GM12873 (cell line): ENCODE measurements around the gene TACO1.

ENCODE experiments used
- TF ChIP-seq, protein P1 (sequence below): IDR thresholded peaks from 2 replicates; pipeline ENCODE4 v1.5.1; 2012; ENCODE audit warnings: low read depth, mild to moderate bottlenecking, moderate library complexity, low read length, control low read depth; ENCODE audit not compliant: insufficient read depth; ENCODE audit errors: missing control alignments

TACO1 gene

DNA sequence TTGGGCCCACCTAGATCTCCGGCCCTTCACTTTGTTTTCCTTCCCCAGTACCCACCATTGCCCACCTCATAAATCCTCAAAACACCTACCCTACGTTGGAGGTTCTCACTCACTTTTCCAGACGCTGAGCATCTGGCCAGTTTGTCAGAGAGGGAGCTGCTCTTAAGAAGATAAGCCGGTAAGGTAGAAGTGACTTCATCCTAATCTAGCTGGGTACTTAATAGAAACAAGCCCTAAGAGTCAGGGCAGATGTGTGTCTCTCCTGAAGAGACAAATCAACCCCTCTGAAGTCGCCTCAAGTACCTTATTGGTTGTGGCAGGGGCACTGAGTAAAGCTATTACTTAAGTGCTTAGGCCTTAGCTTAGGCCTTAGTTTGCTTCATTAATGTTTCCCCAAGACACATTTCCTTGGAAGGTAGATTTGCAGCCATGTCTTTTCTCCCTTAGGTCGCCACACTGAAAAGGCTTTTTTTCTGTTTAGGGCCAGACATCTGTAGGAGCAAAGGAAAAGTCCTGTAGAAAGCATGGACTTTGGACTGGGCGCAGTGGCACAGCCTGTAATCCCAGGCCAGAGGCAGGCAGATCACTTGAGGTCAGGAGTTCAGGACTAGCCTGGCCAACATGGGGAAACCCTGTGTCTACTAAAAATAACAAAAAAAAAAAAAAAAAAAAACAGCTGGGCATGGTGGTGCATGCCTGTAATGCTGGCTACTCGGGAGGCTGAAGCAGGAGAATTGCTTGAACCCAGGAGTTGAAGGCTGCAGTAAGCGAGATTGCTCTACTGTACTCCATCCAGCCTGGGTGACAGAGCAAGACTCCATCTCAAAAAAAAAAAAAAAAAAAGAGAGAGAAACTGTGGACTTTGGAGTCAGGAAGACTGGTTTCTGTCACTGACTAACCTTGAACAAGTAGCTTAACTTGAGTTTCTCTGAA, 1.0 kb downstream of the TACO1 start:
- TF ChIP-seq, protein P1, sequence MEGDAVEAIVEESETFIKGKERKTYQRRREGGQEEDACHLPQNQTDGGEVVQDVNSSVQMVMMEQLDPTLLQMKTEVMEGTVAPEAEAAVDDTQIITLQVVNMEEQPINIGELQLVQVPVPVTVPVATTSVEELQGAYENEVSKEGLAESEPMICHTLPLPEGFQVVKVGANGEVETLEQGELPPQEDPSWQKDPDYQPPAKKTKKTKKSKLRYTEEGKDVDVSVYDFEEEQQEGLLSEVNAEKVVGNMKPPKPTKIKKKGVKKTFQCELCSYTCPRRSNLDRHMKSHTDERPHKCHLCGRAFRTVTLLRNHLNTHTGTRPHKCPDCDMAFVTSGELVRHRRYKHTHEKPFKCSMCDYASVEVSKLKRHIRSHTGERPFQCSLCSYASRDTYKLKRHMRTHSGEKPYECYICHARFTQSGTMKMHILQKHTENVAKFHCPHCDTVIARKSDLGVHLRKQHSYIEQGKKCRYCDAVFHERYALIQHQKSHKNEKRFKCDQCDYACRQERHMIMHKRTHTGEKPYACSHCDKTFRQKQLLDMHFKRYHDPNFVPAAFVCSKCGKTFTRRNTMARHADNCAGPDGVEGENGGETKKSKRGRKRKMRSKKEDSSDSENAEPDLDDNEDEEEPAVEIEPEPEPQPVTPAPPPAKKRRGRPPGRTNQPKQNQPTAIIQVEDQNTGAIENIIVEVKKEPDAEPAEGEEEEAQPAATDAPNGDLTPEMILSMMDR: no peak

GRCh38 chr17:63609816-63610573, 9.3 kb downstream of the TACO1 start:
- TF ChIP-seq, protein P1: no peak

DNA sequence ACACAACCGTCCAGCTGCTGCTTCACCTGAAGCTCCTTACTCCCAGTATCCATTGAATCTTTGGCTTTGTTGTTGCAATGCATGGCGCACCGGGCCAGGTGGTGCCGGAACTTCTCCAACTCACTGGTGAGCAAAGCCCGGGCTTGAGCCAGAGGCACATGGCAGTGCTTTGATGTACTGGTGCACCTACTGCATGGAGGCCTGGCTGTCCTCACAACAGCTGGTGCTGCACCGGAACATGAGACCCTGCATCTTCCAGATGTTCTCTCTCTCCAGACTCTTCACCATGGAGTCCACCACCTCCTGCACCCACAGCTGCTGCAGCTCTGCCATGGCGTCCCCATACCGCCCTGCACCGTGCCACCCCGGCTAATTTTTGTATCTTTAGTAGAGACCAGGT, 10.2 kb downstream of the TACO1 start:
- TF ChIP-seq, protein P1: no peak

GRCh38 chr17:63611354-63611753, 10.7 kb downstream of the TACO1 start:
- TF ChIP-seq, protein P1: no peak

GRCh38 chr17:63613663-63614062, 13.0 kb downstream of the TACO1 start:
- TF ChIP-seq, protein P1: no peak

- TF ChIP-seq, protein P1: no peak
Measured at GRCh38 chr17:63621229-63621683, 20.6 kb downstream of the TACO1 start.
